K562 (cell line): ENCODE data around the gene PNLIPRP1. TPM values are rescaled to one million over a fixed set of nuclear protein-coding genes. Genes with fewer than 3 reads are reported as not detected.

ENCODE experiments used
- ATAC-seq: fragments of 200-7000 bp; cut with Tn5 transposase; 3 replicates; pipeline ENCODE4 v1.9.1; 2020; ENCODE audit warnings: moderate library complexity
- BruUV-seq: library from RNA; stranded (reverse); fragments of 400-500 nt; replicated peaks from 2 replicates; lab custom pipeline; 2021; lab: Mats Ljungman, UMichigan
- CTCF ChIA-PET: fragments of 300-600 bp; formaldehyde crosslinking; extraction: SDS; loops from one replicate; lab custom pipeline; 2021; ENCODE audit warnings: low intra/inter-chr PET ratio; lab: Yijun Ruan, JAX
- POLR2A ChIA-PET: fragments of 300-600, 350-650 bp; sonication (Branson Sonifier 250); formaldehyde crosslinking; extraction: SDS; loops from one replicate; lab custom pipeline; 2021; ENCODE audit warnings: antibody characterized with exemption, inconsistent platforms; lab: Yijun Ruan, JAX
- DNase-seq, 4 experiments: peaks; one replicate each; pipeline versions ENCODE4 v3.0.0 to v3.0.0-alpha.2; 2011 to 2018; ENCODE audit warnings: low spot score in 3 of 4, mixed read lengths in 3 of 4; ENCODE audit errors: extremely low read depth in 1 of 4
- FAIRE-seq: peaks from 2 replicates; lab custom pipeline; 2011; peaks lifted over from hg19 to GRCh38; lab: Jason Lieb, UNC
- H2AFZ ChIP-seq: 2 replicates; pipeline ENCODE4 v1.6.0; 2011; ENCODE audit warnings: low read depth, low read length, control low read depth, inconsistent platforms
- H3K27ac ChIP-seq: fragments of 200-600 bp; 3 replicates; pipeline ENCODE4 v1.8.0; 2011; ENCODE audit warnings: low read depth, mild to moderate bottlenecking, control low read depth, inconsistent platforms, low read length, moderate library complexity, mixed read lengths; ENCODE audit errors: extremely low read depth
- H3K27me3 ChIP-seq, 2 experiments: fragments of 300-600 bp in 1 of 2; 2 replicates in 1 of 2; 3 replicates in 1 of 2; pipeline versions ENCODE4 v1.6.0 to v1.8.0; 2011; ENCODE audit warnings: inconsistent platforms in 2 of 2, low read length in 2 of 2, mild to moderate bottlenecking in 1 of 2, mixed read lengths in 1 of 2, moderate library complexity in 1 of 2; ENCODE audit not compliant: control insufficient read depth in 2 of 2, insufficient read depth in 2 of 2
- H3K36me3 ChIP-seq: fragments of 300-600 bp; 3 replicates; pipeline ENCODE4 v1.8.0; 2011; ENCODE audit warnings: mild to moderate bottlenecking, low read length, inconsistent platforms; ENCODE audit not compliant: control insufficient read depth, insufficient read depth
- H3K4me1 ChIP-seq, 2 experiments: fragments of 200-600 bp in 1 of 2; replicated peaks in 1 of 2; 2 replicates in 1 of 2; 3 replicates in 1 of 2; pipeline versions ENCODE4 v1.5.1 to v1.8.0; 2011; ENCODE audit warnings: inconsistent platforms in 2 of 2, low read length in 2 of 2, mild to moderate bottlenecking in 1 of 2, mixed read lengths in 1 of 2, moderate library complexity in 1 of 2; ENCODE audit not compliant: control insufficient read depth in 2 of 2, insufficient read depth in 2 of 2
- H3K4me2 ChIP-seq: 2 replicates; pipeline ENCODE4 v1.6.1; 2011; ENCODE audit warnings: low read length, control low read depth, inconsistent platforms, mixed read lengths; ENCODE audit not compliant: insufficient read depth
- H3K4me3 ChIP-seq: fragments of 200-600 bp; sonication (generic), shearing (Covaris generic); 2 replicates; pipeline ENCODE4 v1.5.1; 2016; ENCODE audit warnings: control low read depth, inconsistent platforms
- H3K79me2 ChIP-seq: fragments of 200-600 bp; 3 replicates; pipeline ENCODE4 v1.8.0; 2011; ENCODE audit warnings: low read length, inconsistent platforms; ENCODE audit not compliant: control insufficient read depth, insufficient read depth
- H3K9ac ChIP-seq, 2 experiments: 2 replicates each; pipeline versions ENCODE4 v1.6.0 to v1.6.1; 2011; ENCODE audit warnings: low read depth in 2 of 2, low read length in 2 of 2, control low read depth in 1 of 2, inconsistent platforms in 1 of 2, mild to moderate bottlenecking in 1 of 2, mixed read lengths in 1 of 2; ENCODE audit not compliant: insufficient read depth in 1 of 2
- H3K9me1 ChIP-seq: one replicate; pipeline ENCODE4 v1.6.0; 2011; ENCODE audit warnings: inconsistent platforms, mild to moderate bottlenecking, low read length, moderate library complexity; ENCODE audit not compliant: control insufficient read depth, insufficient read depth
- H3K9me3 ChIP-seq: replicated peaks from 2 replicates; pipeline ENCODE4 v1.5.1; 2011; ENCODE audit warnings: low read depth, low read length, inconsistent platforms; ENCODE audit not compliant: control insufficient read depth, insufficient read depth
- H4K20me1 ChIP-seq: replicated peaks from 2 replicates; pipeline ENCODE4 v1.6.1; 2011; ENCODE audit warnings: low read length, inconsistent platforms, mixed read lengths; ENCODE audit not compliant: control insufficient read depth, insufficient read depth
- HIVEP1 ChIP-seq: fragments of 250-450 bp; sonication (Bioruptor Pico); IDR thresholded peaks from 2 replicates; pipeline ENCODE4 v1.4.0; 2020; ENCODE audit warnings: mild to moderate bottlenecking
- KLF13 ChIP-seq: fragments of 450-650 bp; IDR thresholded peaks from 2 replicates; pipeline ENCODE4 v1.6.1; 2016; ENCODE audit warnings: missing genetic modification characterization, low read depth, mild to moderate bottlenecking, missing compliant biosample characterization, moderate library complexity, borderline replicate concordance
- MCM7 ChIP-seq, 2 experiments: fragments of 450-650 bp; IDR thresholded peaks; 2 replicates each; pipeline ENCODE4 v1.6.1; 2016 to 2018
- MXI1 ChIP-seq: IDR thresholded peaks from 2 replicates; pipeline ENCODE4 v1.6.1; 2011; ENCODE audit warnings: low read depth, mild to moderate bottlenecking, improper control_type of control experiment, low read length
- NCOA4 ChIP-seq: fragments of 450-650 bp; IDR thresholded peaks from 2 replicates; pipeline ENCODE4 v1.6.1; 2018; ENCODE audit warnings: mild to moderate bottlenecking; ENCODE audit not compliant: partially characterized antibody
- RBM17 ChIP-seq: fragments of 200-400 bp; formaldehyde crosslinking; IDR thresholded peaks from 2 replicates; pipeline ENCODE4 v1.6.1; 2017; ENCODE audit warnings: low read depth, mild to moderate bottlenecking, low read length, borderline replicate concordance
- SMAD1 ChIP-seq: fragments of 150-350 bp; IDR thresholded peaks from 2 replicates; pipeline ENCODE4 v1.6.1; 2014; ENCODE audit warnings: low read length, low read depth; ENCODE audit not compliant: partially characterized antibody
- SNAPC5 ChIP-seq: fragments of 250-450 bp; sonication (Bioruptor Pico); IDR thresholded peaks from 2 replicates; pipeline ENCODE4 v1.8.0; 2021; ENCODE audit warnings: moderate library complexity, mild to moderate bottlenecking, inconsistent platforms
- TARDBP ChIP-seq: fragments of 450-650 bp; IDR thresholded peaks from 2 replicates; pipeline ENCODE4 v1.6.1; 2016
- TEAD2 ChIP-seq: fragments of 450-650 bp; IDR thresholded peaks from 2 replicates; pipeline ENCODE4 v1.6.1; 2016; ENCODE audit warnings: missing genetic modification characterization, control low read depth, missing compliant biosample characterization
- TFE3 ChIP-seq: fragments of 450-650 bp; formaldehyde crosslinking; IDR thresholded peaks from 2 replicates; pipeline ENCODE4 v1.4.0; 2020; ENCODE audit warnings: mild to moderate bottlenecking, mixed read lengths
- YBX1 ChIP-seq: fragments of 450-650 bp; IDR thresholded peaks from 2 replicates; pipeline ENCODE4 v1.7.1; 2016; ENCODE audit warnings: mild to moderate bottlenecking
- ZNF79 ChIP-seq: fragments of 250-450 bp; sonication (Bioruptor Pico); IDR thresholded peaks from 2 replicates; pipeline ENCODE4 v1.4.0; 2020; ENCODE audit warnings: low read depth, mild to moderate bottlenecking, moderate library complexity
- WGBS: fragments of 100-300 bp; shearing (Covaris generic); methylation state at CpG from one replicate; pipeline ENCODE4 v1.1.6; 2016; ENCODE audit warnings: low coverage, mixed read lengths; ENCODE audit not compliant: insufficient coverage; ENCODE audit errors: missing lambda C conversion rate; 5-methylcytosine and 5-hydroxymethylcytosine counted together
- in situ Hi-C: fragments of 300-500 bp; cut with MboI; formaldehyde crosslinking; loops from 4 replicates; pipeline ENCODE4 v1.15.0; 2018; ENCODE audit warnings: inconsistent platforms, mixed read lengths
- intact Hi-C: fragments of 100-400 bp; cut with micrococcal nuclease; formaldehyde crosslinking; loops from 2 replicates; pipeline ENCODE4 v1.14.2; 2022
- polyA plus RNA-seq, 8 experiments: library from polyadenylated mRNA; depleted of rRNA in 4 of 8; stranded (reverse) in 5 of 8; unstranded in 3 of 8; fragments of >200 nt; fragmentation: Nextera tagmentation in 2 of 8; fragmentation: Illumina TruSeq in 1 of 8; extraction: Ambion mirVana in 2 of 8; extraction: Trizol in 1 of 8; gene quantifications; 2 replicates each; pipeline versions ENCODE4 v1.2.1 to v1.2.3, GENCODE V29; 2011 to 2014; ENCODE audit warnings: inconsistent platforms in 1 of 8, missing spikeins in 1 of 8
- total RNA-seq, 7 experiments: library from RNA; depleted of rRNA in 6 of 7; stranded (reverse); fragments of >200 nt in 6 of 7; fragmentation: Illumina TruSeq in 2 of 7; extraction: Trizol in 2 of 7; gene quantifications; 2 replicates each; pipeline versions ENCODE4 v1.2.1 to v1.2.3, GENCODE V29; 2011 to 2021; ENCODE audit warnings: low replicate concordance in 1 of 7

Gene PNLIPRP1
- total and polyA plus RNA-seq, 9 of the 15 experiments (the other 6 are each of a cell fraction or from before 2014, with no cell fraction given) = 0.60 TPM; not detected in 8

GRCh38 chr10:116606061-116606483 is 15.3 kb downstream of the PNLIPRP1 start:
- no peak overlapping the region for H3K4me2 ChIP-seq
- H3K27me3 ChIP-seq = peaks cover 0 to 13% of the 10 kb centered on the region in 2 experiments; a peak in 2 of 5 replicates
- BruUV-seq = no TSS peak
- H2AFZ ChIP-seq = no peak overlapping the region
- ChIA-PET POLR2A (no interaction called here), CTCF (no interaction called here)
- H3K36me3 ChIP-seq = no peaks in the 10 kb centered on the region
- no peak overlapping the region for H3K27ac ChIP-seq
- H4K20me1 ChIP-seq = no peaks in the 10 kb centered on the region
- 0% methylated on average over 7 of the region's 8 CpGs for WGBS
- no peak overlapping the region for H3K4me3 ChIP-seq
- in situ Hi-C loops = no loop called here
- TF ChIP-seq ZNF79 (CRISPR knock-in tag) (no peak), MCM7 (IDR thresholded peaks at IDR 0.05) (no peak), KLF13 (tag) (no peak), NCOA4 (no peak), RBM17 (no peak), SMAD1 (no peak), TARDBP (no peak), MXI1 (no peak), YBX1 (no peak), TFE3 (CRISPR knock-in tag) (no peak), HIVEP1 (no peak), TEAD2 (tag) (no peak), SNAPC5 (CRISPR knock-in tag) (no peak)
- ATAC-seq (no peak), FAIRE-seq (no peak), DNase-seq (no peak)
- intact Hi-C loops = no loop called here
- H3K4me1 ChIP-seq = peaks cover 0 to 7% of the 10 kb centered on the region in 2 experiments; a peak in 2 of 5 replicates
- no peaks in the 10 kb centered on the region for H3K9me3 ChIP-seq
- H3K9ac ChIP-seq = no peak overlapping the region
- no peaks in the 10 kb centered on the region for H3K9me1 ChIP-seq
- no peaks in the 10 kb centered on the region for H3K79me2 ChIP-seq
